HG03521 (cell line): ENCODE results near the gene ANK2.

ENCODE experiments used
- ATAC-seq: cut with Tn5 transposase; IDR thresholded peaks from one replicate; pipeline ENCODE4 v1.9.1; 2021; ENCODE audit warnings: mild to moderate bottlenecking, moderate library complexity; ENCODE audit not compliant: unreplicated experiment

ANK2 gene

DNA sequence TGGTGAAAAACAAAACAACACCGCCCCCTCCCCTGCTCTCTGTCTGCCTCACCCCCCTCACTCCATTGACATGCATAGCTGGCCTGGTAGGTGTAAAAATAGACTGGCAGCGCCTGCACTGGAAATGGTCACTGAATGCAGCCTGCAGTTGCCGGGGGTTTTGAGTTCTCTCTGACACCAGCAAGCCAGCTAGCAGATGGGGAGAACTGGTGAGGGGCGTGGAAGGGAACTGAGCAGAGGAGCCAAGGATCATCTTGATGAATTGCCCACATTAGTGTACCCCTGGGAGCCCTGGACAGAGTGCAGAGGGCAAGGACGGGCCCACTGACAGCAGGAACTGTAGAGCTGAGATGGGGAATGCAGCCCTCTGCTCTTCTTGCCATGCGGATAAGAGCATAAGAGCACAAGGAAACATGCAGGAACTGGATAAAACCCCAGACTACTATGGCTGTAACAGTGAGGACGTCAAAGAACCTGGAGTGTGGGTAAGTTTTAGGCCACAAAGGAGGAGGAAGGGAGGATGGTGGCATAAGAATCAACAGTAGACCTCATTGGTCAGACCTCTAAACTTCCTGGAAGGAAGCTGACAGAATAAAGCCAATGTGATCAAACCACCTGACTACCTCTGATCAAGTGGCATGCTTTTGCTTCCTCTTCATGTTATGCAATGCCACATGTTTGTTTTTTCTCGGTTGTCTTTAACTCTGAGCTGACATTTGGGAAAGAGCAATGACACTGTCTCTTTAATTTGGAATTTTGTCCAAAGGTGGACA lies 96.3 kb downstream of the ANK2 start:
- no peak for ATAC-seq

DNA sequence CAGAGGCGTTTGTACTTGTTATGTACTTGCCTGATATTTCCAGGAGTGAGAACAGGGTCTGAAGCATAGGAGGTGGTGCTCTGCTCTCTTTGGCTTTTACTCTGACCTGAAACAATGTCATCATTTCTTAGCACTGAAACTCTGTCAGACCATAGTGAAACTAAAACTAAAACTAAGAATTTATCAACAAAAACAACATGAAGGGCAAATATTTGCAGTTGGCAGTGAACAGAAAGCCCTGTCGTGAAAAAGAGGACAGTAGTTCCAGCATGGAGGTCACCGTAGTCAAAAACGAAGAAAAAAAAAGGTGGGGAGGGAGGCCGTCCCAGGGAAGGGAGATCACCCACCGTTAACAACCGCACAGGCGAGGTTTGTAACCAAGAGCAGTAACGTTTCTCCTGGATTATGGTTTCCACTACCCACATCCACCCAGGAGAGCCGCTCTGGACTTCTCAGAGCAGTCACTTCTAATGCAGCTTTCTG lies 97.5 kb downstream of the ANK2 start:
- ATAC-seq, result peak; percentile 78

DNA sequence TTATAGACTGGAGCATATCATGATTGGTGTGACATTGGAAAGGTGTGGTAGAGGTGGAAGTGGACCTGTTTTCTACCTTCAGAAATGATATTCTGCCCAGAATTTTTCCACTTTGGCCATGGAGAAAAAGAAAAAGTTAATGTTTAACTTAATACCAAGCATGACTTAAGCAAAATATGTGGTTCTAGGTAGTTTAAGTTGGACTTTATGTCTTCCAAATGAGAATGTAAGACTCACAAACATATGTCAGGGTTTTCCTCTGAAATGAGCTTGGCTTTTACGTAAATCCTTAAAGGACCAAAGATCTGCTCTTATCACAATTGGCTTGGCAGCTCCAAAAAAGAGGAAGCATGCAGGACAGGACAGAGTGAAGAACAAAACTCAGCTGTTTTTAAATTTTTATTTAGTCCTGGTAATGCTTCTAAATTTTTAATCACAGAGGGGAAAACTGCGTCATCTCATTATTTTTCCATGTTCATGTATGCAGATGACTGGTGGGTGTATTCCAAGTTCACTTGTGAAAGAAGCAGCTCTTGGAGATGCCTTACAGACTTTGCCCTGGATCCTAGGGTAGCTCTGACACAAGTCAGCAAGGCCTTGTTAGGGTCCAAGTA lies 98.2 kb downstream of the ANK2 start:
- ATAC-seq, result no peak

DNA sequence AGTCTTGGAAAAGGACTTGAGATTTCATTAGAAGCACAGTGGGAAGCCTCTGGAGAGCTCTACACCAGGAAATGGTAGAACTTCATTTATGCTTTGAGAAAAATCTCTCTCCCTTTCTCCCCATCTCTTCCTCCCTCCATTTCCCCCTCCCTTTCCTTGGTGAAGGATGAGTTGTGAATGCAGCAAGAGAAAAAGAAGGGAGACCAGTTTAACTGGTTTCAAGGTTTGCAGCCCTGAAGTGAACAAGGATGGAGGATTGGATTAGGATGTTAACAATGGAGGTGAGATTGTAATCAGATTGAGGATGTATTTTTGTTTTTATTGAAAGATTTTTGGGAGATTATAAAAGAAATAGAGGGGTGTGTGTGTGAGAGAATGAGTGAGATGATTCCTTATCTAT lies 99.5 kb downstream of the ANK2 start:
- ATAC-seq, result no peak

DNA sequence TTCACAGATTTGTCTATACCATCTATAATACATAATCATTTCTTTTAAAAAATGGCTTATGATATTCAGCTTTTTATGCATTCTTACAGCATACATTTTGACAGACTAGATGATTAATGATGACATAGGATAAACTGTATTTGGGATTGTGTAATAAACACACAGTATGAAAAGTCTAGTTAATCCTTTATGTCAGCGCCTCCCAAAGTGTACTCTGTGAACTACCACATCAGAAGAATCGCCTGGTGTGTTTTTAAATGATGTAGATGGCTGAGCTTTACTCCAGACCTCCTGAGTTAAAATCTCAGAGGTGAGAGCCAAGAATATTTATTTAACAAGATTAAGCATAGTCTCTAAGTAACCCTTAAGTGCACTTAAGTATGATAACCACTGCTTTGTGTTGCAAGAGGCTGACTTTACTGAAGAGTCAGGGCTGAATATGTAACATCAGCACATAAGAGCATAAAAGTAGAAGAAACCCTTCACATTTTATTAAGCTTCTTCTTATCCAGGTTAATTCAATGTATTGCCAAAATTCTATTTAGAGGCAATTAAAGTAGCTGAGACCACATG lies 104.2 kb downstream of the ANK2 start:
- ATAC-seq, result no peak

DNA sequence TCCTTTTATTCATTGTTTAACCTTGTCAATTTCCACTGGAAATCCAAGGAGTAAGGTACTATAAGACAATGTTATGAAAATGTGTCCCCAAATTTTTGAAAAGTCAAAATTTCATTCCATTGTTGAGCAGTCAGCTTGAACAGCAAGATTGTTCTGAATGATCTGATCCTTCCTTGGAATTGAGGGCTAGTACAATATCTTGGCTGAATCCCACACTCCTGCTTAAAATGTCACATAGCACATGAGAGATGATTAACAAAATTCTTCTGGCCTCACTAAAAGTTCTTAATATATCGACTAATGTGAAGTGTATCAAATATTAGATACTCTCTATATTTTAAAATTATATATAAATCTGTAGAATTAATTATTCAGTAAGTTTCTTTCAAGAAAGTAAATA lies 104.8 kb downstream of the ANK2 start:
- ATAC-seq, result no peak

DNA sequence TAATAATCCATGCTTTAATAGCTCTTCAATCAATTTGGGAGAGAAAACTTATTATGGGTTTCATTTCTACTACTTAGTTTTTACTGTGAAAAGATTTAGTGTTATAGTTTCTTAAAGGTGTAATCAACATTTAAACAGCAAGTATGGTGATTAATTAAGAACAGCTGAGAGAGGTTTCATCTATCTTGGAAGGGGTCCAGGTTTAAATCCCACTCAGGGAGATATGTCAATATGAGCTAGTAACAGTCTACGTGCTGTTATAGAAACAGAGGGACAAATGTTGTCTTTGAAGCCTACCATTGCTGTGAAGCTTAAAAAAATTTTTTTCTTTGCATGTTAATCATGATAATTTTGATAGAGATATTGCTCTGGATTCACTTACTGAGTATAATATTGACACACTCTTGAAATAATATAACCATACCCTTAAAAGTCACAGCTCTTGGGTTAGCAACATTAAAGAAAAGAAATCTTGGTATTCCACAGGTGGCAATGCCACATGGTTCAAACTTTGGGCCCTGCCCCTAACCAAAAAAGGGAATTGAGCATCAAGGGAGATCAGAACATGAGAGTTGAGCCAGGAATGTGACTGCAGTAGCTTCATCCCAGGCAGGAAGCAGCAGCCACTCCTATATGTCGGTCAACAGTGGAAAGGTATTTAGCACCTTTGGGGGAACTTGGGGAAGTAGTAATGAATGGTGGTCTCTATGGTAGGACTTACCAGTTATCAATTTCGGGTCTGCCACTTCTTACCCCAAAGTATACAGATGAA lies 107.8 kb downstream of the ANK2 start:
- ATAC-seq, result no peak

DNA sequence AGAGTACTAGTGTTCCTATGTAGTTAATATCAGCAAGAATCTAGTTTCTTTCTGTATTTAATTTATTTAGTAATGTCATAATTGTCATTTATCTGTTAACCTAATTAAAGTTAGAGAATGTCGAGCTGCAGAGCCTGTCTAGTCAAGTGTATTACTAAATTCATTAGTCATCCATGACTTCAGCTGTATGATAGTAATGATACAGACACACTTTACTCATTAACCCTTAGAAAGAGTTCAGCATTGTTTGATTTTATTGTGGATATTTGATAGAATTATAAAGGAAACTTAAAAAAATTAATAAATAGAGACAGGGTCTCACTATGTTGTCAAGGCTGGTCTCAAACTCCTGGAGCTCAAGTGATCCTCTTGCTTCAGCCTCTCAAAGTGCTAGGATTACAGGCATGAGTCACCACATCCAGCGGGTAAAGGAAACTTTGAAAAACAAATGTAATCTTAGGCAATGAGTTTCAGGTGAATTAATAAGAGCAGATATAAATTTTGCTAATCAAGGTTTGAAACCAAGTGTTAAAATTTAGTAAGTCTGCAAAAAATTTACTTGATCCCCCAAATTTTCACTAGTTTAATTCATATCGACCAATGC lies 110.6 kb downstream of the ANK2 start:
- no peak for ATAC-seq

DNA sequence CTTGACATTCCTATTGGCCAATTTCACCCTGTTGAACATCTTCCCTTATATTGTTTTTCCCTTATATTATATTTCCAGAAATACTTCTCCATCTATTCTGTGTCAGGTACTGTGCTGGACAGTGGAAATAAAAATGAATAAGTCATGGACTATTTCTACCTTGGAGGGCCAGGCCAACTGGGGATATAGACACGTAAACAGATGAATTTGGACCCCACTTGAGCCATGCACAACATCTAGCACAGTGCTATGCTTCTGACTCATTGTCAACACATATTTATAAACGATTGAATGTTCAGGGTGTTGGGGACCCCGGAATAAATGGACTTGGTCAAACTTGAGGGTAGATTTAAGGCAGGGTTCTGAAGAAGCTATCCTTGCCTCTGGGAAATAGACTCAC lies 111.1 kb downstream of the ANK2 start:
- no peak for ATAC-seq

DNA sequence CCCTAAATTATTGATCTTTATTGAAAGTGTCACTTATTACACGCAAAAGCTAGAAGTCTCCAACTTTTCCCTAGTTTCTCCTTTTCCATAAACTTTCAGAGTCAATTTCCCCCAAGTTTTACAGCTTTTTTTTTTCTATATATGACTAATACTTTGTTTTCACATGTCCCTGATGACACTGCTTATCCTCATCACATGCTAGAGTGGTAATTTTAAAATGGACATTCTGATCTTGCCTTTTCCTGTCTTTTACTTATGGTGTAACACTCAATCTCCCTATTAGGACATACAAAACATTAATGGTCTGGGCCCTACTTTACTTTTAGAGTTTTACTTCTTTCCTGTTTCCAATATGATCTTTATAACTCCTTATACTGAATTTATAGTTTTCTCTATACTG lies 112.6 kb downstream of the ANK2 start:
- ATAC-seq, result no peak

DNA sequence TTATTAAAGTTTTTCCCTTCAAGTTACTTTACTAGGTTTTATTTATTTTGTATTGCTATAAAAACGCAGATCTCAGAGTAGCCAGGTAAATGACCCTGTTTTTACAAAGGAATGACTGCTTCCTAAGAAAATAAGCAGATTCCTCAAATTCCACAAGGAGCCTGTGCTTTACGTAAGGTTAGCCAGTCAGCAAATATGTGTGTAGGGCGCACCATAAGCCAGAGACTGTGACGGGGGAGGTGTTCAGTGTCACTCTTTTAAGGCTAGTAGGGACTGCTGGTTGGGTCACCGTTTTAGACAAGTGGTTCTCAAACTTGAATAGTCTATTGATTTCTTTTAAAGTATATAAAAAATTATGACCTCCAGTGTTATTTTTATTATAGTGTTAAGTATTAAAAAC lies 119.9 kb downstream of the ANK2 start:
- no peak for ATAC-seq

DNA sequence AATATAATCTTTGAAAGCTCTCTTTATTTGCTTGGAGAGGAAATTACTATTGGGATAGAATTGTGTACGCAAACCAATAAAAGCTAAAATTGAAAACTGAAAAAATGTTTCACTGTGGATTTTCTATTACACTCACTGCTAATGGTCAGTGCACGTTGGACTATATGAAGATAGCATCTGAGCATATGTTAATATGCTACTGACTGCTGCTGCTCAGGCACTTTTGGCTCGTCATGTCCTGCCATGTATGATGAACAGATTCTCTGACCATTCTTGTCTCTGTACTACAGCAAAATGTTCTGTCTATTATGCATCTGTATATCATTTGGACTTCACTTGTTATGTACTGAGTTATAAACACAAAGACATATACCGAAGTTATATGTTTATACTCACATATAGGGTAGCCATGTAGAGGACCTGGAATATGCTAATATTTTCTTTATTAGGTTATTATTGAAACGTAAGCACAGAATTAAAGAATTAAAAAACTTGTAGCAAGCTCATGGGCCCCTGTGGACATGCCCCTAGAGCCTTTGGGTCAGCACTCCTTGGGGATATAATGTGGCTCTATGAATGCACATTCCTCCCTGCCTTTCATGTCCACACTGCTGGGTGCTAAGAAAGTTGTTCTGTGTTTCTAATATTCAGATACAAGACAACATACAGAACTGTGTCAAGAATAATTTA lies 120.8 kb downstream of the ANK2 start:
- ATAC-seq, result no peak

DNA sequence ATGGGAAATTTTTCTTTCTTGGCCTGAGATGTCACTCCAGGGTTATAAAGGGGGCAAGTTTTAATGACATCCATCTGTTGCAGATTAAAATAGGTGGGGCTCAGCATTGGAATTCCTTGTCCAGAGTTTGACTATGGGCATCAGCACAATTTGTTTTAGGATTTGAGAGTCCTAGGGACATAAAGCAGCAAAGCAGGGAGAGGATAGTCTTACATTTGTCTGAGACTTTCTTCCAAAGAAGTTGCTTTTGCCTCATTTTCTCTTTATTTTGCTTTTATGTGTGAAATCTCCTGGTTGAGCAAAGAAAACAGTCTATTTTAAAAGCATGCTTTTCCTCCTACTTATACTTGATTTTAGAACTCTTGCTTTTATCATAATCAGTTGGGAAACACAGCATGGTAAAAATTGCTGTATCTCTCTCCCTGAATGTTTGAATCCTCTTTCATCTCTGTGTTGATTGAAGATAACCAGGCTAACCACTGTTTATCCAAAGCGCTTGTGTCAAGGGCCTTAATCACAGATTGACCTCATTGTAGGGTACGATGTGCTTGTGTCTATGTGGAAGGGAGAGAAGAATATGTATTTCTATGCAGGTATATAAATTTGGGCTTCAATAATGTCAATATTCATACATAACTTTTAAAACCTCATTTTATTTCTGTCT lies 121.5 kb downstream of the ANK2 start:
- ATAC-seq, result no peak

DNA sequence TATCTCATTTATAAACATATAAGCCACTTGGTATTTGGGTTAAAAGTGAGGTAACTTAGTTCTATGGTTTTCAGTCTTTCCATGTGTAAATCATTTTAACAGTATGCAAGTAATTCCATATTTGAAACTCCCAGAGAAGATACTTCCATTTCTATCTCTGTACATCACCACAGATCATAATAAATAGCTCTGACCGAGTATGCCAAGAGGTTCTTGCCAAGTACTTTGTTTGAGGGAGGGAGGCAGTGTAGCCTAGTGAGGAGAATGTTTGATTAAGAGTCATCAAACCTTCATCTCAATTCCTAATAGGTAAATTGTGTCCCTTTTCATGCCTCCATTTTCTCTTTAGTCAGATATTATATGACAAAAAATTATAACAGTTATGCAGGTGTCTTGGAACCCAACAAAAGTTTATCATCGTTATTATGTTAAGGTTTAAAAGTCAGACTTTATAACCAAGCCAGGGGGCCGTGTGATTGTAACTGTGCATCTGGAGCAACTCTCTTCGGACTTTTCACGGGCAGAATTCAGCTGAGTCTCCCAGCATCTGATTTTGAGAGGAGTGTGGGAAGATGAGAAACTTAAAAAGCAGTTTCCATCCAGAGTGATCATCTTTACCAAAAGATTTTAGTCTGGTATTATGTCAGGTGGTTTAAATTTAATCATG lies 123.8 kb downstream of the ANK2 start:
- no peak for ATAC-seq

DNA sequence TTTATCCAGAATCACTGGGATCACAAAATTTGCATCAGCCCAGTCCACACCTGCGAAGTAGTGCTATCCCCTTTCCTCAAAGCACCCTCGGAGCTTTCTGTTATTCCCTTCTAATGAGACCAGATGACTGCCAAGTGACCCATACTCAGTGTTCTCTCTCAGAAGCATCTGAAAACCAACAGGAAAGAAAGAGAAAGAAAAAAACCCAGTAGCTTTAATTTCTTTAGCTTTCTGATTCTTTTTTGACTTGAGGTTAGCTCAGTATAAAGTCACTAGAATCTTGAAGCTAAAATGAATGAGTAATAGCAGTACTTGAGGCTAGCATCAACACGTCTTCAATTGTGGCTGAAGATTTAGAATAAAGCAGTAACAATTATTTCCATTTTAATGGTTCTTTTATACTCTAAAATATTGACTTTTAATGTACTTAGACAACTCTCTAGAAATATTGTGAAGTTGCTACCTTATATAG lies 124.4 kb downstream of the ANK2 start:
- no peak for ATAC-seq

DNA sequence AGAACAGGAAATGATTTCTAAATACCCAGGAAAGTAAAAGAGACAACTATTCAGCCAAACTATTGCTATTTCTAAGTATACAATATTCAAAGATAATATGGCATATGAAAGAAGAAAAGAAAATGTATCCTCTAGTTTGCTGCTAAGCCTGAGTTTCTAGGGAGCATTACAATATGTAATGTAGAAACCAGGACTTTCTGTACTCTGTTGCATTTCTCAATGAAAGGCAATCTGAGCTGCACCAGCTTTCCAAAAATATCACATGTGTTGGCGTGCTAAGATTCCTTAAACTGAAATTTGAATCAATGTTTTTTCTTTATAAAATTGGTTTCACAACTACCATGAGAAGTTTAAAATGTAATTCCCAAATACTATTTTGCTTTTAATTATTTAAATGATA lies 129.6 kb downstream of the ANK2 start:
- ATAC-seq, result no peak

DNA sequence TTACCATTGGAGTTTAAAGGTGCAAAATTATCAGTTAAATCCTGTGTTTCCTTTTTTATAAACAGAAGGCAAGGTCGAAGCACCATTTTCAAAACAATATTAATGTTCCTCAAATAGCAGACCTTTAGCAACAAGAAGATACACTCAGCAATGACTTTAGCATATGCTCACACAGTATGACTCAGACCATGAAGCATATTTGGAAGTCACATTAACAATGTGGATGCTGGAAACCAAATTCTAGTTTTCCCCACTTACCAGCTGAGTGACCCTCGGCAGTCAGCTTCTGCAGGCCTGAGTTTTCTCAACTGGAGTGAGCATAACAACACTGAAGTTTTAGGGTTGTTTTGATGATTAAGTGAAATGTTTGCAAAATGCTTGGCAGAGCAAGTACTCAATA lies 130.5 kb downstream of the ANK2 start:
- no peak for ATAC-seq

DNA sequence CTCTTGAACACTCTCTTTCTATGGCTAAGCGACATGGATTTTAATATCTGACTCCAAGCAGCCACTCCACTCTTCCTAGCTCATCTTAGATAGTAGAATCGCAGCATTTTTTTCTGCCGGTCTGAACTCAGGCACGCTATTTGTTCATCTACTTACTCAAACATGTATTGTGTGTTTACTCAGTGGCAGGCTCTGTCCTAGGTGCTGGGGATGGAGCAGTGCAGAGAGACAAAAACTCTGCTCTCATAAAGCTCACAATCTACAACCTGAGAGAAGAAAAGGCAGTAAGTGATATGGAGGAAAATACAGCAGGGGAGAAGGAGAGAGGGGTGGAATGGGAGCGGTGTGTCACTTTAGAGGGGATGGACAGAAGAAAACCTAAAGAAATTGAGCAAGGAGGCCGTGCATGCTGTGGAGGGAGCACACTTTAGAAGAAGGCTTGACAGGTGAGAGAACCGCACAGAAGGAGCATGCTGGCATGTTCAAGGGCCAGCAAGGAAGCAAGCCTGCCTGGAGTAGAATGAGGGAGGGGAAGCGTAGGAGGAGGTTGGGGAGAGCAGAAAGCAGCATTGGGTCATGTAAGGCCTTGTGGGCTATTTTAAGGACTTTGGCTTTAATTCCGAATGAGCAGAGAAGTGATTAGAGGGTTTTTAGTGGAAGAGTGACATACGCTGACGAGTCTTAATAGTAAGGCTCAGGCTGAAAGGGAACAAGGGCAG lies 132.0 kb downstream of the ANK2 start:
- no peak for ATAC-seq
